ENCODE measurements around the gene DSC2.
"Not testable (repeated sequence)": the region's sequence is repeated elsewhere in the genome, so short reads cannot be mapped to it uniquely, and the experiment has no call there.

DSC2 gene

GRCh38 chr18:31042406-31043181 is 59.6 kb downstream of the DSC2 start, which contains the start of gene DSC3:
TSS of gene DSC3 (minus strand) at chr18:31042742. CDS start at chr18:31042660, 82 bp downstream.
- no peak for DNase-seq (ENCODE audit: low spot score)

- no peak for DNase-seq (ENCODE audit: low spot score)
Measured at GRCh38 chr18:31042084-31042405, 60.2 kb downstream of the DSC2 start.

GRCh38 chr18:31041271-31042083 is 60.7 kb downstream of the DSC2 start:
- DNase-seq (ENCODE audit: low spot score) = no peak

- no peak for DNase-seq (ENCODE audit: low spot score)
Measured at GRCh38 chr18:31040686-31041270, 61.4 kb downstream of the DSC2 start.

- DNase-seq (ENCODE audit: low spot score) = no peak
Measured at GRCh38 chr18:31039426-31039825, 62.8 kb downstream of the DSC2 start.

GRCh38 chr18:31037686-31038085 is 64.5 kb downstream of the DSC2 start:
- DNase-seq (ENCODE audit: low spot score) = not testable (repeated sequence)

- no peak for DNase-seq (ENCODE audit: low spot score)
Measured at GRCh38 chr18:31034541-31034940, 67.7 kb downstream of the DSC2 start.

- DNase-seq (ENCODE audit: low spot score) = no peak
Measured at GRCh38 chr18:31030574-31031278, 71.5 kb downstream of the DSC2 start.

- no peak for DNase-seq (ENCODE audit: low spot score)
Measured at GRCh38 chr18:31015715-31016434, 86.3 kb downstream of the DSC2 start.

- not testable (repeated sequence) for DNase-seq (ENCODE audit: low spot score)
Measured at GRCh38 chr18:31011455-31011854, 90.8 kb downstream of the DSC2 start.

- DNase-seq (ENCODE audit: low spot score) = no peak
Measured at GRCh38 chr18:31010601-31011000, 91.6 kb downstream of the DSC2 start.
